Measurements from ENCODE around the gene TBC1D22B. TPM values are rescaled to one million over a fixed set of nuclear protein-coding genes. Genes with fewer than 3 reads are reported as not detected.

The TBC1D22B gene
- total and polyA plus RNA-seq, 2 of the 13 experiments (the other 11 are each of a cell fraction or from before 2014, with no cell fraction given), result 9.7 to 12.9 TPM

DNA sequence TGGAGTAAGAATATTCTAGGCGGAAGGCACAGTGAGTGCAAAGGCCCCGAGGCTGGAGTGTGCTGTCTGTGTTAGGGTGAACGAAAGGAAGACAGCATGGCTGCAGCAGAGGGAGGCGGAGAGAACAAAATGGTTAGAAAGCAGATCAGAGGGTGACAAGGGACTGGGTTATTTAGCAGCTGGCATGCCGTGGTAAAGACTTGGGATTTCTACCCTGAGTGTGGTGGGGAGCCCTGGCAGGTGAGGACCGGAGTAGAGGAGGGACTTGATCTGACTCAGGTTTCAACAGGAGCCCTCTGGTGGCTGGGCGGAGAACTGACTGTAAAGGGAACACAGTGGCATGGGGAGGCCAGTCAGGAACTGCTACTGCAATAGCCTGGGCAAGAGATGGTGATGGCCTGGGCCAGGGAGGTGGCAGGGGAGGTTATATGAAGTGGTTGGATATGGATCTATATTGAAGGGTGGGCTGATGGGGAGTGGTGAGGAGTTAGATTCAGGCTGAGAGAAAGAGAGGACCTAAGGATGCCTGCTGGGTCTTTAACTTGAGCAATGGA is 49.6 kb upstream of the TBC1D22B start (continued):
- TF ChIP-seq, protein P1, sequence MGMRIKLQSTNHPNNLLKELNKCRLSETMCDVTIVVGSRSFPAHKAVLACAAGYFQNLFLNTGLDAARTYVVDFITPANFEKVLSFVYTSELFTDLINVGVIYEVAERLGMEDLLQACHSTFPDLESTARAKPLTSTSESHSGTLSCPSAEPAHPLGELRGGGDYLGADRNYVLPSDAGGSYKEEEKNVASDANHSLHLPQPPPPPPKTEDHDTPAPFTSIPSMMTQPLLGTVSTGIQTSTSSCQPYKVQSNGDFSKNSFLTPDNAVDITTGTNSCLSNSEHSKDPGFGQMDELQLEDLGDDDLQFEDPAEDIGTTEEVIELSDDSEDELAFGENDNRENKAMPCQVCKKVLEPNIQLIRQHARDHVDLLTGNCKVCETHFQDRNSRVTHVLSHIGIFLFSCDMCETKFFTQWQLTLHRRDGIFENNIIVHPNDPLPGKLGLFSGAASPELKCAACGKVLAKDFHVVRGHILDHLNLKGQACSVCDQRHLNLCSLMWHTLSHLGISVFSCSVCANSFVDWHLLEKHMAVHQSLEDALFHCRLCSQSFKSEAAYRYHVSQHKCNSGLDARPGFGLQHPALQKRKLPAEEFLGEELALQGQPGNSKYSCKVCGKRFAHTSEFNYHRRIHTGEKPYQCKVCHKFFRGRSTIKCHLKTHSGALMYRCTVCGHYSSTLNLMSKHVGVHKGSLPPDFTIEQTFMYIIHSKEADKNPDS (CRISPR knock-in tag; IDR thresholded peaks at IDR 0.05), result no peak
- no peak; the same call in 1 of the 2 replicates for TF ChIP-seq REPIN1 (CRISPR knock-in tag; IDR thresholded peaks at IDR 0.05; ENCODE audit: borderline replicate concordance, low read depth)
- TF ChIP-seq SIN3B (IDR thresholded peaks at IDR 0.05; ENCODE audit: low read length), result no peak
- TF ChIP-seq NRL (CRISPR knock-in tag; IDR thresholded peaks at IDR 0.05; ENCODE audit: borderline replicate concordance), result peak; percentile 30; the same call in 1 of the 2 replicates
- no peak for TF ChIP-seq CENPX (CRISPR knock-in tag; IDR thresholded peaks at IDR 0.05)
- TF ChIP-seq ZBTB8A (CRISPR knock-in tag; IDR thresholded peaks at IDR 0.05; ENCODE audit: borderline replicate concordance, low read depth), result no peak
- TF ChIP-seq TOPORS (CRISPR knock-in tag; IDR thresholded peaks at IDR 0.05), result no peak
- TF ChIP-seq ZFP37 (CRISPR knock-in tag; IDR thresholded peaks at IDR 0.05; ENCODE audit: borderline replicate concordance), result no peak
- no peak for TF ChIP-seq ZNF746 (CRISPR knock-in tag; IDR thresholded peaks at IDR 0.05)
- TF ChIP-seq, protein P2, sequence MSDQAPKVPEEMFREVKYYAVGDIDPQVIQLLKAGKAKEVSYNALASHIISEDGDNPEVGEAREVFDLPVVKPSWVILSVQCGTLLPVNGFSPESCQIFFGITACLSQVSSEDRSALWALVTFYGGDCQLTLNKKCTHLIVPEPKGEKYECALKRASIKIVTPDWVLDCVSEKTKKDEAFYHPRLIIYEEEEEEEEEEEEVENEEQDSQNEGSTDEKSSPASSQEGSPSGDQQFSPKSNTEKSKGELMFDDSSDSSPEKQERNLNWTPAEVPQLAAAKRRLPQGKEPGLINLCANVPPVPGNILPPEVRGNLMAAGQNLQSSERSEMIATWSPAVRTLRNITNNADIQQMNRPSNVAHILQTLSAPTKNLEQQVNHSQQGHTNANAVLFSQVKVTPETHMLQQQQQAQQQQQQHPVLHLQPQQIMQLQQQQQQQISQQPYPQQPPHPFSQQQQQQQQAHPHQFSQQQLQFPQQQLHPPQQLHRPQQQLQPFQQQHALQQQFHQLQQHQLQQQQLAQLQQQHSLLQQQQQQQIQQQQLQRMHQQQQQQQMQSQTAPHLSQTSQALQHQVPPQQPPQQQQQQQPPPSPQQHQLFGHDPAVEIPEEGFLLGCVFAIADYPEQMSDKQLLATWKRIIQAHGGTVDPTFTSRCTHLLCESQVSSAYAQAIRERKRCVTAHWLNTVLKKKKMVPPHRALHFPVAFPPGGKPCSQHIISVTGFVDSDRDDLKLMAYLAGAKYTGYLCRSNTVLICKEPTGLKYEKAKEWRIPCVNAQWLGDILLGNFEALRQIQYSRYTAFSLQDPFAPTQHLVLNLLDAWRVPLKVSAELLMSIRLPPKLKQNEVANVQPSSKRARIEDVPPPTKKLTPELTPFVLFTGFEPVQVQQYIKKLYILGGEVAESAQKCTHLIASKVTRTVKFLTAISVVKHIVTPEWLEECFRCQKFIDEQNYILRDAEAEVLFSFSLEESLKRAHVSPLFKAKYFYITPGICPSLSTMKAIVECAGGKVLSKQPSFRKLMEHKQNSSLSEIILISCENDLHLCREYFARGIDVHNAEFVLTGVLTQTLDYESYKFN (CRISPR knock-in tag; conservative IDR thresholded peaks at IDR 0.05), result no peak
- no peak for TF ChIP-seq ZNF274 (CRISPR knock-in tag; IDR thresholded peaks at IDR 0.05)
- no peak for TF ChIP-seq ZNF766 (CRISPR knock-in tag; IDR thresholded peaks at IDR 0.05; ENCODE audit: borderline replicate concordance)
- TF ChIP-seq ZNF18 (CRISPR knock-in tag; IDR thresholded peaks at IDR 0.05; ENCODE audit: insufficient replicate concordance), result no peak
- TF ChIP-seq U2AF1 (optimal IDR thresholded peaks at IDR 0.05; ENCODE audit: low read depth, low read length), result no peak
- TF ChIP-seq SNAI1 (CRISPR knock-in tag; IDR thresholded peaks at IDR 0.05; ENCODE audit: borderline replicate concordance), result no peak
- no peak for TF ChIP-seq MAF1 (CRISPR knock-in tag; IDR thresholded peaks at IDR 0.05; ENCODE audit: borderline replicate concordance)
- no peak for TF ChIP-seq ZSCAN29 (CRISPR knock-in tag; conservative IDR thresholded peaks at IDR 0.05)
- no peak for TF ChIP-seq MTA1 (CRISPR knock-in tag; IDR thresholded peaks at IDR 0.05; ENCODE audit: borderline replicate concordance)
- no peak for TF ChIP-seq RFXAP (CRISPR knock-in tag; IDR thresholded peaks at IDR 0.05; ENCODE audit: borderline replicate concordance)
- no peak for TF ChIP-seq SUZ12 (IDR thresholded peaks at IDR 0.05; ENCODE audit: low read depth, low read length)
- TF ChIP-seq MIER2 (CRISPR knock-in tag; IDR thresholded peaks at IDR 0.05), result no peak
- TF ChIP-seq, protein P3, sequence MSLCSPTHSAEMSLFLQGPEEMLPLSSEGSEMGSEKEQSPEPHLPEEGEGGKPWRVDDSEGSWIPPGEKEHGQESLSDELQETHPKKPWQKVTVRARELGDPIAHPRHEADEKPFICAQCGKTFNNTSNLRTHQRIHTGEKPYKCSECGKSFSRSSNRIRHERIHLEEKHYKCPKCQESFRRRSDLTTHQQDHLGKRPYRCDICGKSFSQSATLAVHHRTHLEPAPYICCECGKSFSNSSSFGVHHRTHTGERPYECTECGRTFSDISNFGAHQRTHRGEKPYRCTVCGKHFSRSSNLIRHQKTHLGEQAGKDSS (CRISPR knock-in tag; IDR thresholded peaks at IDR 0.05; ENCODE audit: borderline replicate concordance, low read depth), result peak; percentile 53; the same call in 1 of the 2 replicates
- TF ChIP-seq SCMH1 (CRISPR knock-in tag; IDR thresholded peaks at IDR 0.05; ENCODE audit: borderline replicate concordance), result no peak

All from HepG2 (cell line).